WERI-Rb-1 (cell line): ENCODE measurements around the gene TMEM147.

Experiments used
- DNase-seq: peaks from one replicate; pipeline ENCODE4 v3.0.0-alpha.2; 2020
- H3K27ac ChIP-seq: fragments of 250-450 bp; sonication (Bioruptor Pico); 2 replicates; pipeline ENCODE4 v1.5.1; 2020; ENCODE audit warnings: mild to moderate bottlenecking, moderate library complexity
- H3K27me3 ChIP-seq: fragments of 250-450 bp; sonication (Bioruptor Pico); 2 replicates; pipeline ENCODE4 v1.5.1; 2021; ENCODE audit warnings: mild to moderate bottlenecking, low read depth, moderate library complexity; ENCODE audit not compliant: insufficient read depth, severe bottlenecking
- H3K36me3 ChIP-seq: fragments of 250-450 bp; sonication (Bioruptor Pico); 2 replicates; pipeline ENCODE4 v1.5.1; 2020; ENCODE audit warnings: mild to moderate bottlenecking, moderate library complexity
- H3K4me3 ChIP-seq: 2 replicates; pipeline ENCODE4 v1.5.1; 2011; ENCODE audit warnings: low read depth, mild to moderate bottlenecking, control low read depth, low read length
- H3K9me3 ChIP-seq: fragments of 250-450 bp; sonication (Bioruptor Pico); 2 replicates; pipeline ENCODE4 v1.5.1; 2021; ENCODE audit warnings: mild to moderate bottlenecking, moderate library complexity; ENCODE audit not compliant: severe bottlenecking
- CTCF ChIP-seq: IDR thresholded peaks from 2 replicates; pipeline ENCODE4 v1.5.1; 2011; ENCODE audit warnings: low read depth, mild to moderate bottlenecking, control low read depth, inconsistent platforms, low read length

Gene TMEM147

DNA sequence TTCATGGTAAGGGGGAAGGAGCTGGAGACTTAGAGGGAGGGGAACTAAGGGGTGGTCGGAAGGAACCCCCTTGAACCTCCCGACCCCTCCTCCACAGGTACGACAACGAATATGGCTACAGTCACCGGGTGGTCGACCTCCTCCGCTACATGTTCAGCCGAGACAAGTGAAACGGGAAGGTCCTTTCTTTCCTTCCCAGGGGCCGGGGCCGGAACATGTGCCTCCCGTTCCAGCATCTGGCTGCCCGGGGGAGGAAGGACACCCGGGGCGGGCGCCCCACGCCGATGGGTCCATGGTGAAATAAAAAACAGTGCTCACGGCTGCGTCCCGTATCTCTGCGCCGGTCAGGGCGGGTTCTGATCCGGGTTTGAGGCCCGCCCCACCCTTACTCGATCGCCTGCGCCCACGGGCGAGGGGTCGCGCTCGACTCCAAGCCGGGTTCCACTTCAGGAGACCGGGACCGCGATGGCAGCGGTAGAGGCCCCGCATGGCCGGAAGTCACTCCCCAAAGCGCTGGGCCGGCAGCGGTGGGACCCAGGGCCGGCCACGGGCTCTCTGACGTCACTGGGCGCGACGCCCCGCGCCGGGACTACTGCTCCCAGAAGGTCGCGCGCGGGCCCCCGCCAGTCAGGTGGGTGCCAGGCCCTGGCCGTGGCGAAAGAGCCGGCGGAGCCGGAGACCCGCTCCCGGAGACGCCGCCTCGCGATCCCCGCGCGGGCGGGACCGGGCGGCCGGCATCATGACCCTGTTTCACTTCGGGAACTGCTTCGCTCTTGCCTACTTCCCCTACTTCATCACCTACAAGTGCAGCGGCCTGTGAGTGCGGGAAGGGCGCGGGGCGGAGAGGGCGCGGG, at the start of gene TMEM147:
Gene TMEM147, plus strand, starts transcription at position 626 of the 854 bp plus-strand sequence. Its CDS starts 114 bp downstream, at position 740.
- Histone ChIP-seq H3K36me3 (peaks cover 6% of the 10 kb centered on the region; the same call in 1 of the 2 replicates), H3K9me3 (no peaks in the 10 kb centered on the region), H3K27me3 (no peaks in the 10 kb centered on the region), H3K27ac (peak within 1 kb of the TSS; percentile 74), H3K4me3 (peak within 1 kb of the TSS; percentile 88)
- DNase-seq = peak; percentile 91
- no peak for TF ChIP-seq CTCF

DNA sequence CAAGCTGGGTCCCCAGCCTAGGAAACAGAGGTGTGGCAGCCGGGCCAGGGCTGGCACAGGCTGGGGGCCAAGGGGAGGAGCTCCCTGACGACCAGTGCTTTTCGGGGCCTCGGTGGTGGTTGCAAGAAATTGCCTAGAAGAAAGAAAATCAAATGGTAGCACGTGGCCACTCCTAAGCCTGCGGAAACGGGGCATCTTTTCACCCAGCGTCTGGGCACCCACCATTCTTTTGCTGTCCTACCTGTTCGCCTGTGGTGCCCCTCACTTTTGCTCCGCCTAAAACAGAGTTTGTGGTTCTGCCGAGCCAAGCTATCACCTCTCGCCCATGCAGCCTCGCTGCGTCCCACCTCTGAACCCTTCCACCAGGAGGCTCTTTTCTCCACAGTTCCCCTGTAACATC, 48.0 kb upstream of the TMEM147 start:
- no peaks in the 10 kb centered on the region for H3K9me3 ChIP-seq
- DNase-seq = no peak
- no peak overlapping the region for H3K4me3 ChIP-seq
- TF ChIP-seq CTCF = no peak
- H3K36me3 ChIP-seq = no peaks in the 10 kb centered on the region
- H3K27ac ChIP-seq = no peak overlapping the region
- H3K27me3 ChIP-seq = no peaks in the 10 kb centered on the region

DNA sequence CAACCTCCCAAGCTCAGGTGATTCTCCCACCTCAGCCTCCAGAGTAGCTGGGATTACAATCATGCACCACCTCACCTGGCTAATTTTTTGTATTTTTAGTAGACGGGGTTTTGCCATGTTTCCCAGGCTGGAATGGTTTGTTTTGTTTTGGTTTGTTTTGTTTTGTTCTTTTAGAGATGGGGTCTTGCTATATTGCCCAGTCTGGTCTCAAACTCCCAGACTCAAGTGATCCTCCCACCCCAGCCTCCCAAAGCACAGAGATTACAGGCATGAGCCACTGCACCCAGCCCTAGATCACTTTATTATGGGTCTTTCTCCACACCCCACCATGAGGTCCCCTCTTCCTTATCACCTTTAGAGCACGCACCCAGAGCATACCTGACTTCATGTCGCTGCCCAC, 47.2 kb upstream of the TMEM147 start:
- TF ChIP-seq CTCF = no peak
- H3K27ac ChIP-seq = no peak overlapping the region
- H3K4me3 ChIP-seq = no peak overlapping the region
- DNase-seq = no peak
- H3K36me3 ChIP-seq = no peaks in the 10 kb centered on the region
- H3K27me3 ChIP-seq = no peaks in the 10 kb centered on the region
- H3K9me3 ChIP-seq = no peaks in the 10 kb centered on the region

GRCh38 chr19:35498984-35499527, 46.4 kb upstream of the TMEM147 start:
- no peaks in the 10 kb centered on the region for H3K9me3 ChIP-seq
- TF ChIP-seq CTCF = no peak
- H3K36me3 ChIP-seq = no peaks in the 10 kb centered on the region
- H3K27me3 ChIP-seq = no peaks in the 10 kb centered on the region
- no peak overlapping the region for H3K27ac ChIP-seq
- DNase-seq = no peak
- no peak overlapping the region for H3K4me3 ChIP-seq

GRCh38 chr19:35500611-35501010, 44.8 kb upstream of the TMEM147 start:
- no peak for DNase-seq
- Histone ChIP-seq H3K9me3 (no peaks in the 10 kb centered on the region), H3K36me3 (no peaks in the 10 kb centered on the region), H3K27ac (no peak overlapping the region), H3K27me3 (no peaks in the 10 kb centered on the region), H3K4me3 (no peak overlapping the region)
- TF ChIP-seq CTCF = no peak
